Measurements from ENCODE around the gene PARD3B. TPM values are rescaled to one million over a fixed set of nuclear protein-coding genes. Genes with fewer than 3 reads are reported as not detected.

PARD3B gene
- total and polyA plus RNA-seq, 10 of the 15 experiments (the other 5 are each of a cell fraction or from before 2014, with no cell fraction given) = 0.01 to 0.54 (median 0.07) TPM; not detected in 7

DNA sequence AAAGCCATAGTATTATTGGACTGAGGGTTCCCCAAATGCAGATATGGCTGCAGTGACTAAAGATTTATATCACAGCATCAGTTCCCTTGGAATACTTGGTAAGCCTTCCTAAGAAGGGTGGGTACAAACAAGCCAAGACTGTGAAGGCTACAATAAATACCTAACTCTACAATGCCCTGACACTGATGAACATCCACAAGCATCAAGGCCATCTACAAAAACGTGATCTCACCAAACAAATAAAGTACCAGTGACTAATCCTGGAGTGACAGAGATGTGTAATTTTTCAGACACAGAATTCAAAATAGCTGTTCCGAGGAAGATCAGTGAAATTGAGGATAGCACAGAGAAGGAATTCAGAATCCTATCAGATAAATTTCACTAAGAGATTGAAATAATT lies 254.5 kb downstream of the PARD3B start:
- in situ Hi-C loops (cut with MboI) (no loop called here), intact Hi-C loops (cut with micrococcal nuclease; ENCODE audit: unreplicated experiment) (no loop called here)
- no peaks in the 10 kb centered on the region for H3K9me3 ChIP-seq (replicated peaks; ENCODE audit: control insufficient read depth, insufficient read depth, low read length)
- BruUV-seq (replicated peaks) = no TSS peak
- RAD21 ChIA-PET (ENCODE audit: unreplicated experiment) = no interaction called here
- no peak overlapping the region for H3K9ac ChIP-seq (ENCODE audit: control insufficient read depth, insufficient read depth, low read length)
- 0% methylated on average over 2 of the region's 2 CpGs for WGBS (ENCODE audit: insufficient coverage, insufficient replicate concordance, low lambda C conversion rate, missing lambda C conversion rate)
- TF ChIP-seq CREM (IDR thresholded peaks at IDR 0.05; ENCODE audit: low read depth) (no peak), DPF2 (IDR thresholded peaks at IDR 0.05) (no peak), TBL1XR1 (IDR thresholded peaks at IDR 0.05; ENCODE audit: low read depth, low read length) (no peak), HDGF (IDR thresholded peaks at IDR 0.05) (no peak), HCFC1 (IDR thresholded peaks at IDR 0.05; ENCODE audit: low read length) (no peak), LARP7 (IDR thresholded peaks at IDR 0.05) (no peak)
- TF ChIP-seq, protein P1, sequence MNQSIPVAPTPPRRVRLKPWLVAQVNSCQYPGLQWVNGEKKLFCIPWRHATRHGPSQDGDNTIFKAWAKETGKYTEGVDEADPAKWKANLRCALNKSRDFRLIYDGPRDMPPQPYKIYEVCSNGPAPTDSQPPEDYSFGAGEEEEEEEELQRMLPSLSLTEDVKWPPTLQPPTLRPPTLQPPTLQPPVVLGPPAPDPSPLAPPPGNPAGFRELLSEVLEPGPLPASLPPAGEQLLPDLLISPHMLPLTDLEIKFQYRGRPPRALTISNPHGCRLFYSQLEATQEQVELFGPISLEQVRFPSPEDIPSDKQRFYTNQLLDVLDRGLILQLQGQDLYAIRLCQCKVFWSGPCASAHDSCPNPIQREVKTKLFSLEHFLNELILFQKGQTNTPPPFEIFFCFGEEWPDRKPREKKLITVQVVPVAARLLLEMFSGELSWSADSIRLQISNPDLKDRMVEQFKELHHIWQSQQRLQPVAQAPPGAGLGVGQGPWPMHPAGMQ (IDR thresholded peaks at IDR 0.05; ENCODE audit: borderline replicate concordance) = no peak
- POLR2A ChIA-PET = no interaction called here
- H3K27me3 ChIP-seq (replicated peaks in 1 of 2; ENCODE audit: control insufficient read depth in 2 of 2, insufficient read depth in 2 of 2, low read length in 1 of 2) = 0 out of 4 replicates have a peak, but pooled peaks cover 0 to 3% of the 10 kb centered on the region in 2 experiments
- H3K4me1 ChIP-seq (ENCODE audit: control insufficient read depth, insufficient read depth, low read length) = no peaks in the 10 kb centered on the region
- ATAC-seq (no peak), FAIRE-seq (no peak), DNase-seq (ENCODE audit: low read depth, low spot score) (no peak)
- H4K20me1 ChIP-seq (ENCODE audit: control insufficient read depth, insufficient read depth) = no peaks in the 10 kb centered on the region
- no peak overlapping the region for H2AFZ ChIP-seq (ENCODE audit: control insufficient read depth, low read depth, low read length)
- SMC1A ChIA-PET (ENCODE audit: uncharacterized antibody, unreplicated experiment) = no interaction called here
- no peak overlapping the region for H3K4me2 ChIP-seq (ENCODE audit: control insufficient read depth, insufficient read depth)
- no peak overlapping the region for H3K4me3 ChIP-seq
- no peaks in the 10 kb centered on the region for H3K79me2 ChIP-seq (ENCODE audit: control insufficient read depth, insufficient read depth, low read length)
- H3K36me3 ChIP-seq (ENCODE audit: control insufficient read depth in 2 of 2, insufficient read depth in 2 of 2, low read length in 1 of 2) = no peaks in the 10 kb centered on the region
- CTCF ChIA-PET = no interaction called here
- no peak overlapping the region for H3K27ac ChIP-seq (ENCODE audit: control insufficient read depth, insufficient read depth)

DNA sequence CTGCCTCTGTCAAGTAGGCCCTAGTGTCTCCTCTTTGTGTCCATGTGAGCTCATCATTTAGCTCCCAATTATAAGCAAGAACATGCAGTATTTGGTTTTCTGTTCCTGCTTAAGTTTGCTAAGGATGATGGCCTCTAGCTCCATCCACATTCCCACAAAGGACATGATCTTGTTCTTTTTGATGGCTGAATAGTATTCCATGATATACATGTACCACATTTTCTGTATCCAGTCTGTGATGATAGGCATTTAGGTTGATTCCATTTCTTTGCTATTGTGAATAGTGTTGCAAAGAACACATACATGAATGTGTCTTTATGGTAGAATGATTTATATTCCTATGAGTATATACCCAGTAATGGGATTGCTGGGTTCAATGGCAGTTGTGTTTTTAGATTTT lies 263.2 kb downstream of the PARD3B start:
- Histone ChIP-seq H4K20me1 (ENCODE audit: control insufficient read depth, insufficient read depth) (no peaks in the 10 kb centered on the region), H3K27ac (ENCODE audit: control insufficient read depth, insufficient read depth) (no peak overlapping the region), H3K79me2 (ENCODE audit: control insufficient read depth, insufficient read depth, low read length) (no peaks in the 10 kb centered on the region), H3K4me2 (ENCODE audit: control insufficient read depth, insufficient read depth) (no peak overlapping the region), H3K36me3 (ENCODE audit: control insufficient read depth in 2 of 2, insufficient read depth in 2 of 2, low read length in 1 of 2) (no peaks in the 10 kb centered on the region), H3K4me1 (ENCODE audit: control insufficient read depth, insufficient read depth, low read length) (no peaks in the 10 kb centered on the region), H3K27me3 (replicated peaks in 1 of 2; ENCODE audit: control insufficient read depth in 2 of 2, insufficient read depth in 2 of 2, low read length in 1 of 2) (no peaks in the 10 kb centered on the region), H3K9ac (ENCODE audit: control insufficient read depth, insufficient read depth, low read length) (no peak overlapping the region), H3K4me3 (no peak overlapping the region), H2AFZ (ENCODE audit: control insufficient read depth, low read depth, low read length) (no peak overlapping the region), H3K9me3 (replicated peaks; ENCODE audit: control insufficient read depth, insufficient read depth, low read length) (no peaks in the 10 kb centered on the region)
- ATAC-seq = no peak
- no peak for TF ChIP-seq RBBP5 (conservative IDR thresholded peaks at IDR 0.05)
- no peak for TF ChIP-seq POLR2AphosphoS2 (IDR thresholded peaks at IDR 0.05; ENCODE audit: low read depth, low read length)
- TF ChIP-seq, protein P2, sequence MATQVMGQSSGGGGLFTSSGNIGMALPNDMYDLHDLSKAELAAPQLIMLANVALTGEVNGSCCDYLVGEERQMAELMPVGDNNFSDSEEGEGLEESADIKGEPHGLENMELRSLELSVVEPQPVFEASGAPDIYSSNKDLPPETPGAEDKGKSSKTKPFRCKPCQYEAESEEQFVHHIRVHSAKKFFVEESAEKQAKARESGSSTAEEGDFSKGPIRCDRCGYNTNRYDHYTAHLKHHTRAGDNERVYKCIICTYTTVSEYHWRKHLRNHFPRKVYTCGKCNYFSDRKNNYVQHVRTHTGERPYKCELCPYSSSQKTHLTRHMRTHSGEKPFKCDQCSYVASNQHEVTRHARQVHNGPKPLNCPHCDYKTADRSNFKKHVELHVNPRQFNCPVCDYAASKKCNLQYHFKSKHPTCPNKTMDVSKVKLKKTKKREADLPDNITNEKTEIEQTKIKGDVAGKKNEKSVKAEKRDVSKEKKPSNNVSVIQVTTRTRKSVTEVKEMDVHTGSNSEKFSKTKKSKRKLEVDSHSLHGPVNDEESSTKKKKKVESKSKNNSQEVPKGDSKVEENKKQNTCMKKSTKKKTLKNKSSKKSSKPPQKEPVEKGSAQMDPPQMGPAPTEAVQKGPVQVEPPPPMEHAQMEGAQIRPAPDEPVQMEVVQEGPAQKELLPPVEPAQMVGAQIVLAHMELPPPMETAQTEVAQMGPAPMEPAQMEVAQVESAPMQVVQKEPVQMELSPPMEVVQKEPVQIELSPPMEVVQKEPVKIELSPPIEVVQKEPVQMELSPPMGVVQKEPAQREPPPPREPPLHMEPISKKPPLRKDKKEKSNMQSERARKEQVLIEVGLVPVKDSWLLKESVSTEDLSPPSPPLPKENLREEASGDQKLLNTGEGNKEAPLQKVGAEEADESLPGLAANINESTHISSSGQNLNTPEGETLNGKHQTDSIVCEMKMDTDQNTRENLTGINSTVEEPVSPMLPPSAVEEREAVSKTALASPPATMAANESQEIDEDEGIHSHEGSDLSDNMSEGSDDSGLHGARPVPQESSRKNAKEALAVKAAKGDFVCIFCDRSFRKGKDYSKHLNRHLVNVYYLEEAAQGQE (IDR thresholded peaks at IDR 0.05; ENCODE audit: low read depth, low read length) = no peak
- TF ChIP-seq CEBPB (IDR thresholded peaks at IDR 0.05; ENCODE audit: borderline replicate concordance in 1 of 2, low read depth in 2 of 2, low read length in 2 of 2) = no peak
- TF ChIP-seq SIX5 (IDR thresholded peaks at IDR 0.05; ENCODE audit: low read depth, low read length, severe bottlenecking) = no peak
- TF ChIP-seq RUNX3 (IDR thresholded peaks at IDR 0.05; ENCODE audit: low read length) = no peak
- TF ChIP-seq NFYB (IDR thresholded peaks at IDR 0.05; ENCODE audit: insufficient read depth, low read depth, low read length) = no peak
- TF ChIP-seq SREBF1 (IDR thresholded peaks at IDR 0.05; ENCODE audit: low read length) = no peak
- no TSS peak for BruUV-seq (replicated peaks)
- intact Hi-C loops (cut with micrococcal nuclease; ENCODE audit: unreplicated experiment) (no loop called here), in situ Hi-C loops (cut with MboI) (no loop called here)
- FAIRE-seq = no peak
- RAD21 ChIA-PET (ENCODE audit: unreplicated experiment) = no interaction called here
- SMC1A ChIA-PET (ENCODE audit: uncharacterized antibody, unreplicated experiment) = no interaction called here
- DNase-seq (ENCODE audit: low read depth, low spot score) = no peak
- POLR2A ChIA-PET = no interaction called here
- CTCF ChIA-PET = no interaction called here
